GM19193 (cell line): ENCODE measurements around the gene DHODH.

Experiments
- POLR2A ChIP-seq: IDR thresholded peaks from 4 replicates; pipeline ENCODE4 v1.6.1; 2011; ENCODE audit not compliant: insufficient read depth, insufficient read length; ENCODE audit errors: extremely low read depth

The DHODH gene

DNA sequence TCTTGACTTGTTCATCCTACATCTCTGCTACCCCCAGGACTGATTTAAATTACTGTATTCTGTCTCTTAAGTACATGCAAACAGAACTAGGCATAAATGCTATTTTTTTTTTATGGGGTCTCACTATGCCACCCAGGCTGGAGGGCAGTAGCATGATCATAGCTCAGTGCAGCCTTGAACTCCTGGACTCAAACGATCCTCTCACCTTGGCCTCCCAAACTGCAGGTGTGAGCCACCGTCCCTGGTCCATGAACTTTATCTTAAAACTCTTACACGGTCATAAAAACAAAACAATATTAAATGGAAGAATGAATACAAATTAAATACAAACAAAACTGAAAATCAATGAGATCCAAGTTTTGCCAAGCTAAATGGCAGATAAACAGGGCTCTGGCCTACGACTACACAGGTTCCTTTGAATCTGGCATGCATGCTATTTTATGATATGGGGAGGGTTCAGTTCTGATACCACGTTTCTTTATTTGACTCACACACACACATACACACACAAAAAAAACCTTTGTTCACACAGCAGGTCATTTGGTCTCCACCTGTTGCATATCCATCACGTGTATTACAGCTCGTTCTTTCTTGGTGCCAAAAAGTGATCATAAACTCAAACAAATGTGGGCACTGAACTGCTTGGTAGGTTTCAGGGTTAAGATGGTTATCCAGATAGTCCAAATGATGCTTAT is 7.2 kb upstream of the DHODH start:
- no peak for TF ChIP-seq POLR2A

GRCh38 chr16:72002619-72003018 is 5.9 kb upstream of the DHODH start:
- no peak for TF ChIP-seq POLR2A

DNA sequence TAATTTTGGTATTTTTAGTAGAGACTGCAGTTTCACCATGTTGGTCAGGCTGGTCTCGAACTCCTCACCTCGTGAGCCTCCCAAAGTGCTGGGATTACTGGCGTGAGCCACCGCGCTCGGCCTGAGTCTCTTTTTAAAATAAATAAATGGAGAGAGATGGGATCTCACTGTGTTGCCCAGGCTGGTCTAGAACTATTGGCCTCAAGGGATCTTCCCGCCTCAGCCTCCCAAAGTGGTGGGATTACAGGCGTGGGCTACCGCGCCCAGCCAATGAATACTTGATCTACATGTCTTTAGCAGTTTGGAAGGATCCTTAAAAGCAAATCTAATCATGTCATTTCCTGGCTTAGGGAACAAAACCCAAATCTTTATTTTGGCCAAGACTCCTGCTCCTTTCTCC is 1.2 kb downstream of the DHODH start:
- TF ChIP-seq POLR2A, result no peak

DNA sequence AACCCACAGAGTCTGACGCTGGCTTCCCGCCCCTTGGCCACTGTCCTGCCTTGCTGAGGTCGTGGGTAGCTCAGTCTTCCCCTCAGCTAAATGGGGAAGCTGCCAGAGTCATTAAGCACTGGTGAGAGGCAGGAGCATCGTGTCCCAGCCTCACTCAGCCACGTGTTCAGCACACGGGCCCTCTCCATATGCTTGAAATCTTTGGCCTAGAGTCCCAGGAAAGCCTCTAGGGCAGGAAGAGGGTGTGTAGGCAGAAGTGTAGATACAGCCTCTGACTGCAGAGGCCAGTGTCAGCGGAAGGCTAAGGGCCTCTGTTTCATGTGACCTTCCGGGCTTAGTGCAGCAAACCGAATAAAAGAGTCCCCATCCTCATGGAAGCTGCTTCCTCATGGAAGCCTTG is 4.1 kb downstream of the DHODH start:
- TF ChIP-seq POLR2A, result no peak

GRCh38 chr16:72013389-72013788 is 4.8 kb downstream of the DHODH start:
- TF ChIP-seq POLR2A, result no peak

DNA sequence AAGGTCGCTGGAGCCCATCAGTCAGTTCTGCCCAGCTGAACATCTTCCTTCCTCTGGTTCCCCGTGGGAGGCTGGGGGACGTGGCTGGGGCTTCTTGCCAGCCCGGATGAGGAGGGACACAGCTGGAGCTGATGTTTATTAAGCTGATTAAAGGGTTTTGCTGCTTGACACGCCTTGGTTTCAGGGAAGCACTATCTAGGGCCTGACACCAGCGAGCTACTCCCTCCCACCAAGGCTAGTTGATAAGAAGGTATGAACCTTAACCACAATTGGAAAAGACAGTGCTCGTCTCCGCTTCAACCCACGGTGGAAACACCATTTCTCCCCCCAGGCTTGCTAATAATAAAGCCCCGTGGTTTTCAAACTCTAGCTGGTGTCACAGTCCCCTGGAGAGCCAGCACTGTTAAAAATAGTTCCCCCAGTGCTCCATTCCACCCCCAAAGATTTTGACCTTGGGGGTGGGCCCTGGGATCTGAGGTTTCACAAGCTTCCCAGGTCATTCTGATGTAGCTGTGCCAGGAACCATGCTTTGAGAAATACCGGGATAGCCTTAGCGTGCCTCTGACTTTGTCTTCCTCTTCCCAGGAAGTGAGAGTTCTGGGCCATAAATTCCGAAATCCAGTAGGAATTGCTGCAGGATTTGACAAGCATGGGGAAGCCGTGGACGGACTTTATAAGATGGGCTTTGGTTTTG is 5.5 kb downstream of the DHODH start:
- TF ChIP-seq POLR2A, result no peak

- no peak for TF ChIP-seq POLR2A
These were observed 6.1 kb downstream of the DHODH start for GRCh38 chr16:72014675-72015074.

DNA sequence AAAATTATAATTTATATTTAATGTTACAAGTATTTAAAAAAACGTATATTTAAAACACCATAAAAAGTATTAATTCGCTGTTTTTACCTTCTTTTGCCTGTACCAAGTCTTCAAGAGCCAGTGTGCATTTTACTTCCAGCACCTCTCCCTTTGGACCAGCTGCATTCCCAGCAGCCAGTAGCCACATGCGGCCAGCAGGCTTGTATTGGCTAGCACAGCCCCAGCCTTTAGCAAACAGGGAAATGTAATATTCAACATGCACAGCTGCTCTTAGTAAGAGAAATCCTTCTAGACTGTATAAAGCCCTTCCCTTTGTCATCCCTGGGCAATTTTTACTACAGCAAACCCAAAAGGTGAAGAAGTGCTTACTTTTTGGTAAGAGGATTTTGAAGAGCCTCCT is 6.6 kb downstream of the DHODH start:
- no peak for TF ChIP-seq POLR2A

- no peak for TF ChIP-seq POLR2A
These were observed 9.9 kb downstream of the DHODH start for GRCh38 chr16:72018470-72018869.

DNA sequence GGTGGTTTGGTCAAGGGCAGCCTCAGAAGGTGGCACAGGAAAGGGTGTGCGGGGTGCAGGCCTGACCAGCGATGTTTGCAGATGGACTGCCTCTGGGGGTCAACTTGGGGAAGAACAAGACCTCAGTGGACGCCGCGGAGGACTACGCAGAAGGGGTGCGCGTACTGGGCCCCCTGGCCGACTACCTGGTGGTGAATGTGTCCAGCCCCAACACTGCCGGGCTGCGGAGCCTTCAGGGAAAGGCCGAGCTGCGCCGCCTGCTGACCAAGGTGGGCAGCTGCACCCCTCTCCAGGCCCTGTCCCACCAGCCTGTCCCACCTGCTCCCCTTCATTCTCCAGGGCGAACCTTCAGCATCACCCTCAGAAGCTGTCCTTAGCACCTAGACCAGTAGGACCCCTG is 12.5 kb downstream of the DHODH start:
- TF ChIP-seq POLR2A, result no peak

GRCh38 chr16:72022127-72022526 is 13.6 kb downstream of the DHODH start:
- no peak for TF ChIP-seq POLR2A

GRCh38 chr16:72023962-72024361 is 15.4 kb downstream of the DHODH start:
- no peak for TF ChIP-seq POLR2A

DNA sequence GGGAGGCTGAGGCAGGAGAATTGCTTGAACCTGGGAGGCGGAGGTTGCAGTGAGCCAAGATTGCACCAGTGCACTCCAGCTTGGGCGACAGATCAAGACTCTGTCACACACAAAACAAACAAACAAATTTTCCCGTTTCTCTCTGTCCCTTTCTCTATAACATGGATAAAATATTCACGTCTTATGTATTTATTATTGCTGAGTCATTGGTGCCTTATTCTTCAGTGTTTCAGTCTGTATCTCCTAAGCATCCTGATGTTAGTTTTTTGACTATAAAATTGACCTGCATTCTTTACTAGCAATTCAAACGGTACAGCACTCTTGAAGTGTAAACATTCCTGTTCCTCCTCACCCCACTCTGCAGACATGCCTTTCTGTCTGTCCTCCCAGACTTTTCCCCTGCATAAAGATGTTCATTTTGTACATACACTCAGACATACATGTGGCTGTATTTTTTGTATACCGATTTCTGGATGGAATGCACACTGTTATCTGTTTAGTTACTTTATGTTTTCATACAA is 16.4 kb downstream of the DHODH start:
- TF ChIP-seq POLR2A, result no peak

GRCh38 chr16:72025404-72026114 is 17.0 kb downstream of the DHODH start:
- no peak for TF ChIP-seq POLR2A

DNA sequence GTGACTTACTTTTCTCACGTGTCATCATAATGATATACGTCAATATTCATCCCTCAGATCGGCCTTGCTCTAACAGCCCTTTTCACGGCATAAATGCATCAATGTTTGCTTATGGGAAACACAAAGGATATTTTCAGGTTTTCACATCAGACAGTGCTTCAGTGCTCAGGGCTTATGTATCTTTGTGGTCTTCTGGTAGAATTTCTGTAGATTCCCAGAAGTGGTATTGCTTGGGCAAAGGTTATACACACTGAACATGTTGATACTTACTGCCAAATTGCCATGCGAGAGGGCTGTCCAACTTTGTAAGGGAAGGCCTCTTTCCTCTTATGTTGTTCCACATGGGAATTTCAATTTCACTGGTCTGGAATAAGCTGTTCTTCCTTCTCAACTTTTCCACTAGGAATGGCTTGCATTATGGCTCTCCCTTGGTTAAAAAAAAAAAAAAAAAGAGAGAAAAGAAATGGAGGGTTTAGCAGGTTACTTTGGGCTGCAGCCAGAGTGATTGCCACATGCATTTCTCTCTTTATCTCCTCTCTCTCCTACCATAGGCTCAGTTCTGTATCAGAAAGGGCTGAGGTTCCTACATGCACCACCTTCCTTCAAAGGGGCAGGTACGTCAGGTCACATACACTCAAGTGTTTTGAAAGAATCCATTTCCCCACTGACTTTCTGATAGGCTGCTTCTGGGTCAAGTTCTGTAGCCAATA is 19.3 kb downstream of the DHODH start:
- TF ChIP-seq POLR2A, result no peak

DNA sequence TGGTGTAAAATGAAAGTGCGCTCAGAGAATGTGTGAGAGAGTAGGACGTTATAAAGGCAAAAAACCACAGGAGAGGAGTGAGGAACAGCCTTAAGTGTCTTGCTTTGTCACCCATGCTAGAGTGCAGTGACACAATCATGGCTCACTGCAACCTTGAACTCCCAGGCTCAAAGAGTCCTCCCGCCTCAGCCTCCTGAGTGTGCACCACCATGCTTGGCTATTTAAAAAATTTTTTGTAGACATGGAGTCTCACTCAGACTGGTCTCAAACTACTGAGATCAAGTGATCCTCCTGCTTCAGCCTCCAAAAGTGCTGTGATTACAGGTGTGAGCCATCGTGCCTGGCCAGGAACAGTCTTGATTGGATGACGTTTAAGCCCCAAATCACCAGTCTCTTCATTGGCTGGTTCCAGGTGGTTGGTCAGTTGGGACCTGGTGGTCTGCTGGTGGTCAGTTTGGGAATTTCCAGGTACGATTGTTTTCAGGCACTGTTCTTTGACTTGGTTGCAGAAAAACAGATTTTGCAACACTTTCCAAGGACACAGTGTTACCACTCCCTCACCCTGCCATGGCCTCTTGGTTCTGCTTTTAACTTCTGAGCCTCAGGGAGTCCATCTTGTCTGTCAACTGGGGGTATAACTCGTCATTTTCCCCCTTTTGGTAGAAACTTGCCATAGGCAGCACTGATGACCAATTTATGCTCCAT is 21.2 kb downstream of the DHODH start:
- no peak for TF ChIP-seq POLR2A
